HG03575 (cell line): ENCODE data around the gene PEMT.
"Not testable (repeated sequence)": the region's sequence is repeated elsewhere in the genome, so short reads cannot be mapped to it uniquely, and the experiment has no call there.

Experiments used
- ATAC-seq: cut with Tn5 transposase; IDR thresholded peaks from one replicate; pipeline ENCODE4 v1.9.1; 2021; ENCODE audit not compliant: unreplicated experiment, insufficient number of reproducible peaks, low FRiP score; ENCODE audit errors: extremely low read depth

Gene PEMT

DNA sequence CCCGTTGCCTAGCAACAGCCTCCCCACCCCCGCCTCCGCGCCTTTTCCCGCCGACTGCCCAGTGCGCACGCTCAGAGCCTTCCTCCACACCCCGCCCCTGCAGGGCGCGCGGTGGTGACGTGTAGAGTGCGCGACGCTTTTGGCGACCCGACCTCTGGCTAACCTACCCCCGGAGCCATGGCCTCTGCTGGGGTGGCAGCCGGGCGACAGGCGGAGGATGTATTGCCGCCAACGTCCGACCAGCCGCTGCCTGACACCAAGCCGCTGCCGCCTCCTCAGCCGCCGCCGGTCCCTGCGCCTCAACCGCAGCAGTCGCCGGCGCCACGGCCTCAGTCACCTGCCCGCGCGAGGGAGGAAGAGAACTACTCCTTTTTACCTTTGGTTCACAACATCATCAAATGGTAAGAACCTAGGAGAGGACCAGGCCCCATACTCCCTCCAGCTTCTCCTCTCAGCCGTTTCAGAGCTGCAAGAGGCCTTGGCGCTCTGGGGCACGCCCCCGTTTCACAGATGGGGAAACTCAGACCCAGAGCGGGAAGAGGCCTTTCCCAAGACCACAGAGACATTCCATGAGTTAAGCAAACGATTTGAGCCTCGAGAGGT, 114.5 kb downstream of the PEMT start, which contains the start of gene MED9:
Gene MED9, plus strand, starts transcription at position 136 of the 603 bp plus-strand sequence. Its CDS starts 42 bp downstream, at position 178.
- no peak for ATAC-seq

DNA sequence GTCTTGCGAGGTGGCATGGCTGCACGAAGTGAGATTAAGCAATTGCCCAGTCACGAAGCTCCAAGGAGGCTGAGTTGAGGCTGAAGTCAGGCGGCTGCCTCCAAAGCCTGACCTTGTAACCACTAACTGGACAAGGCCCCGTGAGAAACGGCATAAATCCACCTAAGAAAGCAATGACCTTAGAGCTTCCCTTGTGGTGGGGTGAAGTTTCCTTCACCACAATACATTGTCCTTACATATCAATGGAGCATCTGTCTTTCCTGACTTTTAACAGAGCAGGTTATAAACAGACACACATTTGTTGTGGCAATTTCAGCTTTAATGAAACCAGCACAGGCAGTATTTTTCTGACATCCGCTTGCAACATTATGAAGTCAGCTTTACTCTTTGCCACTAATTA, 117.2 kb downstream of the PEMT start:
- ATAC-seq: no peak

DNA sequence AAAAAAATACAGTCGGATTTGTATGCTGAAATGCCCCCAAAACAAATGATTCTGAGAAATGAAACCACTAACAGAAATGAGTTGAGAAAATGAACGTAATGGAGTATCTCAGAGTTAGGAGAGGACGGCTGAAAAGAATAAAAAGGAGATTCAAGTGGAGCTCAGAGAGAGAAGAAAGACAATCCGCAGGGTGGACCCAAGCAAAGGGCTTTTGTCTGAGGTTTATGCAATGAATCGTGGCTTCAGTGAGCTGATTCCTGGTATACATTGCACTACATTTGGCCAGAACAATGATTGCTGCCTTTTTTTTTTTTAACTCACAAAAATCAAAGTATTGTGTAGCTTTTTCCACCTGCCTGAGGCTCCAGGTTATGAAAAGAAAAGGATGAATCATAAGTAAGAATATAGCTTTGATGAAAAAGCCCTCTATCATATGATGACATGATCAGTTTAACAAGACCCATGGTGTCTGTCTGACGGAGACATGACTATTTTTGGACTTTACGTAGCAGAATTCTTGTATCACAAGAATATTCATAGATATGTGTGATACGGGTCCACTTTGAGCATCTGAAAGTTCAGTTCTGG, 119.1 kb downstream of the PEMT start:
- no peak for ATAC-seq

DNA sequence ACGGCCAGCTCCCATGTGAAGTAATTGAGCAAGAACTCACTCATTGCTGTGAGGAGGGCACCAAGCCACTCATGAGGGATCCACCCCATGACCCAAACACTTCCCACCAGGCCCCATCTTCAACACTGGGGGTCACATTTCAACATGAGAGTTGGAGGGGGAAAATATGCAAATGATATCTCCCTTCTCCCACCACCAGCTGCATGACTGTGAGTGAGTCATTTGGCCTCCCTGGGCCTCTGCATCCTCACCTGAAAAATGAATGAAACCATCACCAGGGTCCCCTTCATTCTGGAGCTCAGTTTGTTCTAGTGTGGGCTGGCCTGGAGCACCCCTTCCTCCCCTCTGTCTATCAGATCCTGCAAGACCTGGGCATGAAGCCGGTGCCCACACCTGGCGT, 121.5 kb downstream of the PEMT start:
- ATAC-seq: no peak

DNA sequence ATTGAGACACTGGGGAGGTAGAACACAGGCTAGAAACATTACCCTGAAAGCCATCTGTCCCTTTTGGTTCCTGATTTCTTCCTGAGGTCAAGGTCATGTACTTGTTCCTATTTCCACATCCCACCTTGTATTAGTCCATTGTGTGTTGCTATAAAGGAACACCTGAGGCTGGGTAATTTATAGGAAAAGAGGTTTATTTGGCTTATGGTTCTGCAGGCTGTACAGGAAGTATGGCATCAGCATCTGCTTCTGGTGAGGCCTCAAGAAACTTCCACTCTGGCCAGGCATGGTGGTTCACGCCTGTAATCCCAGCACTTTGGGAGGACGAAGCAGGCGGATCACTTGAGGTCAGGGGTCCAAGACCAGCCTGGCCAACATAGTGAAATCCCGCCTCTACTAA, 122.2 kb downstream of the PEMT start:
- no peak for ATAC-seq

DNA sequence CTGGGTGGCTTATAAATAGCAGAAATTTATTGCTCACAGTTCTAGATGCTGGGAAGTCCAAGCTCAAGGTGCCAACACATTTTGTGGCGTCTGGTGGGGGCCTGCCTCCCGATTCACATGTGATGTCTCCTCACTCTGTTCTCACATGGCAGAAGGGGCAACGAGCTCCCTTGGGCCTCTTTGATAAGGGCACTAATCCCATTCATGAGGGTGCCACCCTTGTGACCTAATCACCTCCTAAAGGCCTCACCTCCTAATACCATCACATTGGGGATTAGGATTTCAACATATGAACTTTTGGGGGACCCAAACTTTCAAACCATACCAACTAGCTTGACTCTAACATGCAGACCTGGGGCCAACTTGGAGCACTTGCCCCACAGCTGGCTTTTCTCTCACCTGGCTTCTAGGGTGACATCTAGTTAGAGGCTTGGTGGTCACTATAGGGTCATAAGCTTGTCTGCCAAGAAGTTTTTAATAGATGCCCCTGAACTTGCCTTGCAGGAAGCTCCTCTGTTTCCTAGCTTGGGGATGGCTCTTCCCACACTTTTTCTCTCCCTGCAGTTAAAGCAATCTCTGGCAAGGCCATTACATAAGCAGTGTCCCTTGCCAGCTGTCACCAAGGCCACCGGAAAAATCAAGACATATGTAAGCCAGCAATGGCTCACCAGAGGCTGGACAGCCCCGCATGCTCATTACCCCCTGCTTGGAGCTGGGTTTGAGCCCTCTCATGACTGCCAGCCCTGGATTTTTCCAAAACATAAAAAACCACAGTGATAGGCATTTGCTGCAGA, 123.1 kb downstream of the PEMT start:
- ATAC-seq: no peak

DNA sequence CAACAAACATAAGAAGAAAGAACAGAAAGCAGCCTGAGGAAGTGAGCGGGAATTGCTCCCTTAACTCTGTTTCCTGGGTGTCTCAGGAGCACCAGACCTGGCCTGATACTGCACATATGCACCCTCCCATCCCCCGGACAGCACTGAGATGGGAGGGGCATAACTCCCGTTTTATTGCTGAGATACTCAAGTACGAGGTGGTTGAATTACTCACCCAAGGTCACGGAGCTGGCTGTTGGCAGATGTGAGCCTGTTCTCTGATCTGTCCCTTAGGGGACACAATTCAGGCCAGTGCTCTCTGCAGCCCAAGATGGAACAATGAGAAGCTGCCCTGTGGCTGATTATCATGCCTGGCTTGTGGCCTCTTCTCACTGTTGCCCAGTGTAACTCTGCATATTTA, 123.8 kb downstream of the PEMT start:
- ATAC-seq: no peak

DNA sequence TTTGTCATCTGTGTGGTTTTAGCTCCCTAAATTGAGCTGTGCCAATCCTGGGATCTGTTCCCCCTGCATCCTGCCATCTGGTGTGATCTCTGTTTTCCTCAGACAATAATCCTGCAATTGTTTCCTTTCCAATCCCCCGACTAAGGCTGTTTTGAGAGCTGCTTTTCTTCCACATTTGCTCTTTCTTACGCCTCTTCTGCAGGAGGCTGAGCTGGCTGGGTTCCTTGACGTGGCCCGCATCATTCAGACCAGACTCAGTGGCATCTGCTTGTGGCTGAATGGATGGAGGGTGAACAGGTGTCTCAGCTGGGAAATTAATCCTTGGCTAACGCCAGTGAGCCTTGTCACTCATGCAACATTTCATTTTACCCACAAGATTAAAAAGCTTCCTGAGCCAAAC, 124.5 kb downstream of the PEMT start:
- no peak for ATAC-seq

DNA sequence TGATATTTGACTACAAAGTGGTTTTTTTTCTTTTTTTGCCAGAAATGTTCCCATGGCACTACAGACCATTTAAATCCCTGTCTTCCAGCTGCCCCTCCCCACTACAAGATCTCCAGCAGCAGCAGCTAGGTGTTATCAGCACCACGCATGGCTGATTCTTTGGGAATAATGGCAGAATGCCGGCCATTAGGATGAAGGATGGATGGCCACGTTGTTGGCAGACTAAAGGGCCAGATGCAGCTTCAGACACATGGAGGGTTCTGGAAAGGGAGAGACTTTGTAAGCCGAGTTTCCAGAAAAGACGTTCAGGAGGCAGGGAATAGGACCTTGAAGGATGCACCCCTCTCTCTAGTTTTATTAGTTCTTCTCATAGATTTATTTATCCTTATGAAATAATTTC, 125.0 kb downstream of the PEMT start:
- ATAC-seq: no peak

DNA sequence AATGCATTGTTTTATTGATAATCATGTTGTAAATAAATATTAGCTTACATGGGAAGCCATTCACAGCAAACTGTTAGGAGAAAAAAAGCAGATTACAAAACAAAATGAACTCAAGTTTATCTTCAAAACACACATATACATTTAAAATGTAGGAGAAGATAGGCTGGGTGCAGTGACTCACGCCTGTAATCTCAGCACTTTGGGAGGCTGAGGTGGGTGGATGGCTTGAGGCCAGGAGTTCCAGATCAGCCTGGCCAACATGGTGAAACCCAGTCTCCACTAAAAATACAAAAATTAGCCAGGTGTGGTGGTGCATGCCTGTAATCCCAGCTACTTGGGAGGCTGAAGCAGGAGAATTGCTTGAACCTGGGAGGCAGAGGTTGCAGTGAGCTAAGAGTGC, 125.6 kb downstream of the PEMT start:
- not testable (repeated sequence) for ATAC-seq

DNA sequence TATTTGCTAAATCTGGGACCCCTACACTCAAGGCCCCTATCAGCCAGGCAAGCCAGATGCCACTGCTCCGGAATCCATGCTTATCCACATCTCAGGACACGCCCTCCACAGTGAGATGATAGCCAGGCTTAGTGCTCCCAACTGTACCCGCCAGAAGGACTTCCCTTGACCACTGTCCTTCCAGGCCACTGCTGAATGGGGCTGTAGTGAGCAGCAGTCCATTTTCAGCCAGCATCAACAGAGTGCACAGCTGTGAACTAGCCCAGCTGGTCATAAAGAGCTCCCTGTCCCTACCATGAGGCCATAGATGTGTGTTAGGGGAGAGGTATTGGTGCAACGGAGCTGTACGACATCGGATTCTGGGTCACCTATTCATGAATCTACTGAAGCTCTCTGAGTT, 127.7 kb downstream of the PEMT start:
- no peak for ATAC-seq

DNA sequence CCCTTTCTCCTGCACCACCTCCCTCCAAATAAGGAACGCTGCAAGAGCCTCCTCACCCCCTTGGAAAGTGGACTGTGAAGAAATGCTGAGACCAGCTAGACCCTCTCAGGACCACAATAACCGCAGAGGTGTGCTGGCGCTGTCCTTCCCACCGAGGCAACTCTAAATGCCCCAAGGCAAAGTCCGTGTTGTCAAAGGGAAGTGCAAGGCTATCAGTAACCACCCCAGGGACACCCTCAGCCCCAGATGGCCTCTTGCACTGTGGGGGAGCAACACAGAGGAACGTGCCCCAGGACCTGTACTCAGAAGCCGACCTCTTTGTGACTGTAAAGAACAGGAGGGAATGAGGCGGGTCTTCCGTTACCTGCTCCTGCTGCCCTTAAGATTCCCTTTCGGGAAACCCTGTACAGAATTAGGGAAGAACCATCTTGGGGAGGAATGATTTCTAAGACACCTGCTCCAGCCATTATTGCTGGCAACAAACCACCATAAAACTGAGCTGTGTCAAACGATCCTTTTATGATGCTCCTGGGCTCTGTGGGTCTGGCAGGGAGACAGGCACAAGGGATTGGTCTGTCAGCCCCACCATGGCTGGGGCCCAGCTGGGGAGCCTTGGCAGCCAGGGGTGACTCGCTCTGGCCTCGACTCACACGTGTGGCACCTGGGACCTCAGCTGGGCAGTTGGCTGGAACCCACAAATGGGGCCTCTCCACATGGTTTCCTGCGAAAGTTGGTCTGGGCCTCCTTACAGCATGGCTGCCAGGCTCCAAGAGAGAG, 129.3 kb downstream of the PEMT start:
- no peak for ATAC-seq

DNA sequence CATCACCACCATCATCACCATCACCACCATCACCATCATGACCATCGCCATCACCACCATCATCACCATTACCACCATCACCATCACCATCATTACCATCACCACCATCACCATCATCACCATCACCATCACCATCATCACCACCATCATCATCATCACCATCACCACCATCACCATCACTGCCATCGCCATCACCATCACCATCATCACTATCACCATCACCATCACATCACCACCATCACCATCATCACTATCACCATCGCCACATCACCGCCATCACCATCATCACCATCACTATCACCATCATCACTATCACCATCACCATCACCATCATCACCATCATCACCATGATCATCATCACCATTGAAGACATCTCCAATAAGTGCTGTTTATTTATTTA, 131.5 kb downstream of the PEMT start:
- no peak for ATAC-seq

DNA sequence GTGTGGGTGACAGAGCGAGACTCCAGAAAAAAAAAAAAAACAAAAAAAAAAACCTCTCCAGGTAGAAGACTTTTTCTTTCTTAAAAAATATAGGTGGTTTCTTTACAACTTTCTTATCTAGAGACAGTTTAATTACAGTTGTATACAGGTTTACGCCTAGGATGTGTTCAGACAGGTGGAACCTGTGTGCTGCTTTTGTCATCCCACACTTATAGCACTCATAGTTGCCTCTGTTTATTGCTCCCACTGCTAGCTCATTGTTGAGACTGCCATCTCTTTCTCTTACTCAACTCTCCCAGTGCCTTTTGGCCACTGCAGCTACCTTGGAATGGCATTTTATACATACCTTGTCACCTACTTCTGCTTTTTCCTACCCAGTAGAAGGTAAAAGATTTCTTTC, 133.8 kb downstream of the PEMT start:
- ATAC-seq: no peak

DNA sequence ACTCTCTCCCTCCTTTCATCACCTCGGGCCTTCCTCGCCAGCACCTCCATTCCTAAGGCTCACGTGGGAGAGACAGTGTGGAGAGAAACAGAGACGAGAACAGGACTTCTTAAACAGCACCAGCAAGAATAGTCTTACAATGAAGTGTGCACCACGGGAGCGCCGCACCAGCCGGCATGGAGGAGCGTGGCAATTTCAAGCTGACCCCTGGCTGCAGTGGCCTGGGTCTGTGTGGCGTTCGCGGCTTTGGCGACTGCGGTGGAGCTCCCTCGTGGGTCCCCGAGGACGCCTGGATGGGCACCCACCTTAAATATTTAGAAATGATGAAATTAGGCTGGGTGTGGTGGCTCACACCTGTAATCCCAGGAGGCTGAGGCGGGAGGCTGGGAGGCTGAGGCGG, 135.3 kb downstream of the PEMT start:
- no peak for ATAC-seq
